ENCODE measurements around the gene MESP2. TPM values are rescaled to one million over a fixed set of nuclear protein-coding genes. Genes with fewer than 3 reads are reported as not detected.

Gene MESP2, protein sequence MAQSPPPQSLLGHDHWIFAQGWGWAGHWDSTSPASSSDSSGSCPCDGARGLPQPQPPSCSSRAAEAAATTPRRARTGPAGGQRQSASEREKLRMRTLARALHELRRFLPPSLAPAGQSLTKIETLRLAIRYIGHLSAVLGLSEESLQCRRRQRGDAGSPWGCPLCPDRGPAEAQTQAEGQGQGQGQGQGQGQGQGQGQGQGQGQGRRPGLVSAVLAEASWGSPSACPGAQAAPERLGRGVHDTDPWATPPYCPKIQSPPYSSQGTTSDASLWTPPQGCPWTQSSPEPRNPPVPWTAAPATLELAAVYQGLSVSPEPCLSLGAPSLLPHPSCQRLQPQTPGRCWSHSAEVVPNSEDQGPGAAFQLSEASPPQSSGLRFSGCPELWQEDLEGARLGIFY
- total RNA-seq: 0.14 and 0.27 TPM in 2 replicates

DNA sequence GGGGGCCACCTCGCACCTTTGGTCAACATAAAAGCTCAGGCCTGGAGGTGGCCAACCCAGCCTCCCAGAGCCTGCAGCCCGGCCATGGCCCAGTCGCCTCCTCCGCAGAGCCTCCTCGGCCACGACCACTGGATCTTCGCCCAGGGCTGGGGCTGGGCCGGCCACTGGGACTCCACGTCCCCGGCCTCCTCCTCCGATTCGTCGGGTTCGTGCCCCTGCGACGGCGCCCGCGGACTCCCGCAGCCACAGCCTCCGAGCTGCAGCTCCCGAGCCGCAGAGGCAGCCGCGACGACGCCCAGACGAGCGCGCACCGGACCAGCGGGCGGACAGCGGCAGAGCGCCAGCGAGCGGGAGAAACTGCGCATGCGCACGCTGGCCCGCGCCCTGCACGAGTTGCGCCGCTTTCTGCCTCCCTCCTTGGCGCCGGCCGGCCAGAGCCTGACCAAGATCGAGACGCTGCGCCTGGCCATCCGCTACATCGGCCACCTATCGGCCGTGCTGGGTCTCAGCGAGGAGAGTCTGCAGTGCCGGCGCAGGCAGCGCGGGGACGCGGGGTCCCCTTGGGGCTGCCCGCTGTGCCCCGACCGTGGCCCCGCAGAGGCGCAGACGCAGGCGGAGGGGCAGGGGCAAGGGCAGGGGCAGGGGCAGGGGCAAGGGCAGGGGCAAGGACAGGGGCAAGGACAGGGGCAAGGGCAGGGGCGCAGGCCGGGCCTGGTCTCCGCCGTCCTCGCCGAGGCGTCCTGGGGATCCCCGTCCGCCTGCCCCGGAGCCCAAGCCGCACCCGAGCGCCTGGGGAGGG, at the start of gene MESP2:
Gene MESP2, plus strand, starts transcription at position 59 of the 799 bp plus-strand sequence. Its CDS starts 26 bp downstream, at position 85.

DNA sequence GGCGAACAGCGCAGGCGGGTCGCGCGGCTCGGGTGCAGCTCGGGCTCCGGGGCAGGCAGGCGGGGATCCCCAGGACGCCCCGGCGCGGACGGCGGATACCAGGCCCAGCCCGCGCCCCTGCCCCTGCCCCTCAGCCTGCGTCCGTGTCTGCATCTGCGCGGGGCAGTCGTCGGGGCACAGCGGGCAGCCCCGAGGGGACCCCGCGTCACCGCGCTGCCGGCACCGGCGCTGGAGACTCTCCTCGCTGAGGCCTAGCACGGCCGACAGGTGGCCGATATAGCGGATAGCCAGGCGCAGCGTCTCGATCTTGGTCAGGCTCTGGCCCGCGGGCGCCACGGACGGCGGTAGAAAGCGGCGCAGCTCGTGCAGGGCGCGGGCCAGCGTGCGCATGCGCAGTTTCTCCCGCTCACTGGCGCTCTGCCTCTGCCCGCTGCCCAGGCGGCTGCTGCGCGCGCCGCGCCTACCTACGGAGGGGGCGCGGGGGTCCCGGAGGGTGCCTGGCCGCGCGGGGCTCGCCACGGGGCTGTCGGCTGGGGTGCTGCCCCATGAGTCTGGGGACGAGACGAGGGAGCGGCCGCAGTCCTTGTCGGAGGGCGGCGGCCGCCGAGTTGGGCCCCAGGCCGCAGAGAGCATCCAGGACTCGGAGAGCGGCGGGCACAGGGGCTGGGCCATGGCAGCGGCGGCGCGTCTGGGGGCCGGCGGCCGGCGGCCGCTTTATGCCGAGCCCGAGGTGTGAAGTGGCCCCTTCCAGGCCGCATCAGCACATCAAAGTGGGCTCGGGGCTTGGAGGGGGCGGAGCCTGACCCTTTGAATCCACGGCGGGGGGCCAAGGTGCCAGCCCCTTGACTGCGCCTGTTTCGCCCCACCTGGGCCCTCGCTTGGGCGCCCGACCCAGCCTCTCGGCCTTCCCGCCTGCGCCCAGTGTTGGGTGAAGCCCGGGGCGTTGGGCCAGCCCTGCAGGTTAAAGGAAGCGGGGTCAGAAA, 25.3 kb upstream of the MESP2 start, which contains the start of gene MESP1:
Gene MESP1, minus strand, starts transcription at position 690 of the 983 bp plus-strand sequence. Its CDS starts 18 bp downstream, at position 672.

Other genes with a start within 250 kb of the MESP2 start
- gene TICRR, start 200.9 kb upstream of the MESP2 start, total RNA-seq: 10.9 and 16.2 TPM in 2 replicates
- 6.5 and 7.8 TPM in 2 replicates for gene KIF7, start 120.9 kb upstream of the MESP2 start, total RNA-seq
- under 0.01 TPM in 1 of 2 replicates, not detected in the other for gene PLIN1, start 97.0 kb upstream of the MESP2 start, total RNA-seq
- gene PEX11A, start 85.6 kb upstream of the MESP2 start, total RNA-seq: 3.1 and 5.2 TPM in 2 replicates
- gene WDR93, start 85.5 kb upstream of the MESP2 start, total RNA-seq: 0.13 TPM in 1 of 2 replicates, not detected in the other
- 0.36 and 0.66 TPM in 2 replicates for gene MESP1, start 25.1 kb upstream of the MESP2 start, total RNA-seq
- gene ANPEP, start 38.5 kb downstream of the MESP2 start, total RNA-seq: 19.0 and 70.2 TPM in 2 replicates
- 39.5 and 53.2 TPM in 2 replicates for gene AP3S2, start 117.7 kb downstream of the MESP2 start, total RNA-seq
- 12.0 and 16.3 TPM in 2 replicates for gene ARPIN, start 136.6 kb downstream of the MESP2 start, total RNA-seq
- 14.8 and 21.5 TPM in 2 replicates for gene ZNF710, start 225.0 kb downstream of the MESP2 start, total RNA-seq

All from thoracic aorta endothelial cell (primary cell).